Left ventricle myocardium inferior (tissue), 1 donor: ENCODE data around the gene FSCN2. TPM values are rescaled to one million over a fixed set of nuclear protein-coding genes. Genes with fewer than 3 reads are reported as not detected.

Experiments used
- DNase-seq: peaks from one replicate; pipeline ENCODE4 v3.0.0-alpha.2; 2020
- H3K27ac ChIP-seq: fragments of 200-600 bp; replicated peaks from 2 replicates; pipeline ENCODE4 v1.8.0; 2021
- H3K27me3 ChIP-seq: fragments of 200-600 bp; 2 replicates; pipeline ENCODE4 v1.8.0; 2021; ENCODE audit warnings: low read depth
- H3K36me3 ChIP-seq: fragments of 200-600 bp; 2 replicates; pipeline ENCODE4 v1.8.0; 2021
- H3K4me1 ChIP-seq: fragments of 200-600 bp; 2 replicates; pipeline ENCODE4 v1.8.0; 2021
- H3K4me3 ChIP-seq: fragments of 200-600 bp; 2 replicates; pipeline ENCODE4 v1.8.0; 2021; ENCODE audit warnings: mild to moderate bottlenecking, moderate library complexity
- H3K9me3 ChIP-seq: fragments of 200-600 bp; replicated peaks from 2 replicates; pipeline ENCODE4 v1.8.0; 2021
- intact Hi-C: fragments of 100-400 bp; cut with micrococcal nuclease; formaldehyde crosslinking; loops from one replicate; pipeline ENCODE4 v1.11.0; 2022
- total RNA-seq: library from RNA; stranded (reverse); fragmentation: NEBNext Ultra II Directional; extraction: Animal tissue kit (Norgen Biotek cat#: 25700); gene quantifications from one replicate; pipeline ENCODE4 v1.2.1, GENCODE V29; 2021
- TF ChIP-seq, protein P1 (sequence below): fragments of 200-600 bp; IDR thresholded peaks from 2 replicates; pipeline ENCODE4 v1.8.0; 2021; ENCODE audit warnings: antibody characterized with exemption, mild to moderate bottlenecking, borderline replicate concordance
- donor health status: DM: no; HTN: yes; CAD: no; lungs with severe emphysema.

FSCN2 gene
- total RNA-seq, 1 donor from 2014 or later: 0.38 TPM

DNA sequence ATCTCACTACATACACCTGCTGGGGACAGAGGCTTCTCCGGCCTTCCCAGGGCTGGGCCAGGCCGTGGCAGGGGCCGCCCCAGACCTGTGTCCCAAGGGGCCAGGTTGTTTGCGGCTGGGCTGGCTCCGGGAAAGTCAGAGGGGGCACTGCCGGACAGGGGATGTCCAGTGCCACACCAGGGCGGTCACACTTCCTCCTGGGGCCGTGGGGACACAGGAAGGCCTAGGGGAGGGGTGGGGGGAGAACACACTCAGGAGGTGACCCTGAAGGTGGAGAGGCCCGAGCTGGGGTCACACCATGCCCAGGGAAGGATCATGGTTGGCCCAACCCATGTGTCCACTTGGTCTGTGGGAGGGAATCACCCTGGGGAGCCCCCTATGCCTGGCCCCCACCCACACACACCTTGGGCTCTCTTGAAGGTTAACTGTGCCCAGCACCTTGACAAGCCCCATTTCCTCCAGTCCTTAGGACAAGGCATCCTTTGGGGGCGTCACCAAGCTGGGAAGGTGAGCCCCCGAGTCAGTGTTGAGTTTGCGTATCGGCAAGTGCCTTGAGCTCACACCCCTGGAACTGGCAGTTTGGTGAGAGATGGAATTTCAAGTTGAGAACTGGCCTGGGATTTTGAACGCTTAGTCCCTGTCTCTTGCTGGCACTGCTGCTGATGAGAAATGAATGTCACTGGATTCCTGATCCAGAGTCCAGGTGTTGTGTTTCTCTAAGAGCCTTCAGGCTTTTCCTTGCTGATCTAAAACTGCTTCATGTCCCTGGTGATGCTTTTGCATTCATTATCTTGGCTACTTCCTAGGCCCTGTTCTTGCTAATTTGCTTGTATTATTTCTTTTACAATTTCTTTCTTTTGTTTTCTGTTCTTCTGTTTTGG is 7.9 kb upstream of the FSCN2 start:
- DNase-seq: no peak
- Histone ChIP-seq H3K27me3 (peaks cover 51% of the 10 kb centered on the region), H3K4me1 (peaks cover 57% of the 10 kb centered on the region), H3K36me3 (peaks cover 5% of the 10 kb centered on the region), H3K4me3 (peak overlapping the region; percentile 93), H3K9me3 (no peaks in the 10 kb centered on the region), H3K27ac (no peak overlapping the region)
- intact Hi-C loops: no loop called here
- TF ChIP-seq, protein P1, sequence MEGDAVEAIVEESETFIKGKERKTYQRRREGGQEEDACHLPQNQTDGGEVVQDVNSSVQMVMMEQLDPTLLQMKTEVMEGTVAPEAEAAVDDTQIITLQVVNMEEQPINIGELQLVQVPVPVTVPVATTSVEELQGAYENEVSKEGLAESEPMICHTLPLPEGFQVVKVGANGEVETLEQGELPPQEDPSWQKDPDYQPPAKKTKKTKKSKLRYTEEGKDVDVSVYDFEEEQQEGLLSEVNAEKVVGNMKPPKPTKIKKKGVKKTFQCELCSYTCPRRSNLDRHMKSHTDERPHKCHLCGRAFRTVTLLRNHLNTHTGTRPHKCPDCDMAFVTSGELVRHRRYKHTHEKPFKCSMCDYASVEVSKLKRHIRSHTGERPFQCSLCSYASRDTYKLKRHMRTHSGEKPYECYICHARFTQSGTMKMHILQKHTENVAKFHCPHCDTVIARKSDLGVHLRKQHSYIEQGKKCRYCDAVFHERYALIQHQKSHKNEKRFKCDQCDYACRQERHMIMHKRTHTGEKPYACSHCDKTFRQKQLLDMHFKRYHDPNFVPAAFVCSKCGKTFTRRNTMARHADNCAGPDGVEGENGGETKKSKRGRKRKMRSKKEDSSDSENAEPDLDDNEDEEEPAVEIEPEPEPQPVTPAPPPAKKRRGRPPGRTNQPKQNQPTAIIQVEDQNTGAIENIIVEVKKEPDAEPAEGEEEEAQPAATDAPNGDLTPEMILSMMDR: no peak

DNA sequence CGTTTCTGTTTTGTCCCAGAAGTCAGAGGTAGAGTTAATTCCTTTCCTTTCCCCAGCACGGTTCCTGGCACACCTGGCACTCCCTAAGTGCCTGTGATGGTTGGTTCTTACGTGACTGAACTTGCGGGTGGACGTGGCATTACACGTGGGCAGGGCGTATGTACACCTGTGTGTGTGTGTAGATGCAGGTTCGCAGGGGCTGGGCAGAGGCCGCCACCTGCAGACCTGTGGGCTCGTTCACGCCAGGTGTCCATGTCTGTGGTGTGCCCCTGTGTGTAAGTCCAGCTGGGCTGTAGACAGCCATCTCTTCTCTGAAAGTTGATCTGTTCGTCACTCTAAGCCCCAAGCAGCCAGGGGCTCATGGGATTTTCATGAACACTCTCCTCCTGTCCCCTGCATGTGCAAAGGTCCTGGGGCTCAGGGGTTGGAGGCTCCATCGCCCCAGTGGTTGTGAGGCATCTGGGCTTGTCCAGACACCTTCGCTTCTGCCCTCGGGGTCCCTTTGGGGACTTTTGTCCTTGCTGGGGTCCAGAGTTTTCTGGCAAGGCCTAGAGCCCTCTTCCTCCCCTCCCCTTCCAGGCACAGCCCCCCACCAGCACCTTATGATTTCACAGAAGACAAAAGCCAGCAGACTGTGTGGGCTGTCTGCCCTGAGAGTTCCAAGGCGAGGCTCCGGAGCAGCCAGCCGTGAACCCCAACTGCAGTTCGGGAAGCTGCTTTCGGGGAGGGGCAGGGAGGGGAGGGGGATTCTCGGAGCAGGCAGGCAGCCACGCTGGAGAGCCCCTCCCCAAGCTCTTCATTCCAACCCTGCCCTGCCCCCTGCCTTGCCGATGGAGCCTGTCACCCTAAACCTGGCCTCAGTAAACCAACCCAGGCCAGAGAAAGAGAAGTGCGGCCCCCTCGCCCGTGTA is 5.4 kb upstream of the FSCN2 start:
- no peak for DNase-seq
- Histone ChIP-seq H3K4me3 (no peak overlapping the region), H3K9me3 (no peaks in the 10 kb centered on the region), H3K4me1 (peaks cover 32% of the 10 kb centered on the region), H3K36me3 (no peaks in the 10 kb centered on the region), H3K27me3 (peaks cover 75% of the 10 kb centered on the region), H3K27ac (no peak overlapping the region)
- TF ChIP-seq, protein P1: no peak
- intact Hi-C loops: no loop called here

DNA sequence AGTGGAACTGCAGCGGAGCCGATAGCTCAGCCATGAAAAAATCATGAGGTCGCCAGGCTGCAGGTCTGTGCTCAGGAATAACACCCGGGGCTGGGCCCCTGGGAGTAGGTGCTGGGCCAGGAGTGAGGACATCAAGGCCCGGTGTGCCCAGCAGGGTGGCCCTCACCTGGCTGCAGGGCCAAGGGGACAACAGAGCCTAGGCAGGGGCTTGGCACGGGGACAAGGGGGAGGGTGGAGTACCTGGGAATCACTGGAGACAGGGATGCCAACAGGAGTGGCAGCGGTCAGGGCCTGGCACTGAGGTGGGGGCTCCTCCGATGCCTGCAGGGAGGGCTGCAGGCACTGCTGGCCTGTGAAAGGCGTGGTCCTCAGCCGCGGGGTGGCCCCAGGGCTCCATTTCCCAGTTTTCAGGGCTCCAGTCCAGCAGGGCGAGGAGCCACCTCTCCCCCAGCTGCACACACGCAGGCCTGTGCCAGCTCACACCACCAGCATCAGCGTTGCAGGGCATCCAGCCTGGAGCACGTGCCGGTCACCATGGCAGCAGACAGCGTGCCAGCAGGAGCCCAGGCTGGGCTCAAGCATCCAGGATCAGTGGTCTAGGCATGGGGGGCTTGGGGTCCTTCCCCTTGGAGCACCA is 4.7 kb upstream of the FSCN2 start:
- DNase-seq: no peak
- TF ChIP-seq, protein P1: no peak
- no peaks in the 10 kb centered on the region for H3K9me3 ChIP-seq
- peaks cover 25% of the 10 kb centered on the region for H3K4me1 ChIP-seq
- H3K36me3 ChIP-seq: no peaks in the 10 kb centered on the region
- H3K27ac ChIP-seq: no peak overlapping the region
- H3K4me3 ChIP-seq: no peak overlapping the region
- intact Hi-C loops: no loop called here
- H3K27me3 ChIP-seq: peaks cover 83% of the 10 kb centered on the region

DNA sequence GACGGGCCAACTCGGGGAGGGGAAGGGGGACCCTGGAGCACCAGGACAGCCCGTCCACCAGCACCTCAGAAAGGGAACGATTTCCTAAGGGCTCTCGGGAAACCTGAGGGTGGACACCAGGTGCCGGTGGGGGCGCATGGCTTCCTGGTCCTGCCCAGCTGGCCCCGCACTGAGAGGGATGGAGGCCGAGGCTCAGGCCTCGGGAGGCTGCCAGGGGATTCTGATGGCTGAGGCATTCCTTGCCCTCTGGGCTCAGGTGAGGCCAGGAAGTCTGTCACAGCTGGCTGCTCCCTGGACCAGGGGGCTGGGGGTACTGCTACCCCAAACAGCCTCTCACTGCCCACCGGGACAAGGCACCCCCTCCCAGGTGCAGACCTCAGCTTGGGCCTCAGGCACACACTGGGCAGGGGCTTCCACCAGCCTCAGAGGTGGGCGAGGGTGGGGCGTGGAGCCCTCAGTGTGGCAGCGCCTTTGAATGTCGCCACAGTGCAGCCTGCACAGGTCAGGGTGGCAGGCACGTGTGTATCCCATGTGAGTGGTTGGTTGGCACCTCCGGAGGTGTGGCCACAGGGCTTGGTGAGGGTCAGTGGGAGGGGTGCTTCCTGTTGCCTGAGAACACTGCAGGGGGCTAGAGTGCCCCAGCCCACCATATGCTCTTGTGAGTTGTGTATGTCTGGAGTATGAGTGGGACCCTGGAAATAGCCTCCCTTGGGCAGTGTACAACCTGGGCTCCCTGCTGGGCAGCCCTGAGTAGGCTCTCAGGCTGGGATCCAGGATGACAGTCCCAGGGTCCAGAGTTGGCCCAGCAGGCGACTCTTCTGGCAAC is 3.9 kb upstream of the FSCN2 start:
- Histone ChIP-seq H3K27me3 (peaks cover 84% of the 10 kb centered on the region), H3K36me3 (no peaks in the 10 kb centered on the region), H3K9me3 (no peaks in the 10 kb centered on the region), H3K4me1 (peaks cover 17% of the 10 kb centered on the region), H3K27ac (no peak overlapping the region), H3K4me3 (no peak overlapping the region)
- intact Hi-C loops: no loop called here
- TF ChIP-seq, protein P1: no peak
- no peak for DNase-seq

DNA sequence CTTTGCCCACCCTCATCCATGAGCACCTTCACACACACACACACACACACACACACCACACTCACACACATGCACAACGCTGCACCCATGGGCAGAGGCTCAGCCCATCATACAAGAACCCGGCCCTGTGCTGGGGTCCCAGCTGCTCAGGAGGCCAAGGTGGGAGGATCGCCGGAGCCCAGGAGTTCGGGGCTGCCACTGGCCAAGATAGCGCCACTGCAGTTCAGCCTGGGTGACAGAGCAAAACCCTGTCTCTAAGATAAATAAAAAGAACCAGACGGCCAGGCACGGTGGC is 3.4 kb upstream of the FSCN2 start:
- peaks cover 84% of the 10 kb centered on the region for H3K27me3 ChIP-seq
- DNase-seq: no peak
- no peak overlapping the region for H3K4me3 ChIP-seq
- no peaks in the 10 kb centered on the region for H3K36me3 ChIP-seq
- no peak overlapping the region for H3K27ac ChIP-seq
- TF ChIP-seq, protein P1: no peak
- no peaks in the 10 kb centered on the region for H3K9me3 ChIP-seq
- H3K4me1 ChIP-seq: peaks cover 12% of the 10 kb centered on the region
- intact Hi-C loops: no loop called here
